ENCODE data around the gene FBLN7. TPM values are rescaled to one million over a fixed set of nuclear protein-coding genes. Genes with fewer than 3 reads are reported as not detected.

The FBLN7 gene
- total RNA-seq, 1 donor from 2014 or later: not detected

DNA sequence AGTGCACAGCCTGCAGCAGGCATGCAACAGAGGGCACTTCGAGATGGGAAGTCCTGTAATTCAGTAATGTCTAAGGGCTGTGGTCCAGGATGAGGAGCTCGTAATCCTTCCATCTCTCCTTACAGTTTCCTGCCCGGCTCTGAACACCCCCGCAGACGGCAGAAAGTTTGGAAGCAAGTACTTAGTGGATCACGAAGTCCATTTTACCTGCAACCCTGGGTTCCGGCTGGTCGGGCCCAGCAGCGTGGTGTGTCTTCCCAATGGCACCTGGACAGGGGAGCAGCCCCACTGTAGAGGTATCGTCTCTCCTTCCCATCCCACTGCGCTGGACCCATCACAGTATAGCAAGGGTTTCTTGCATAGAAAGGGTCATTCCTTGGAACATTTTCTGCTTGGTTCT is 26.7 kb downstream of the FBLN7 start:
- no peak for TF ChIP-seq CTCF (IDR thresholded peaks at IDR 0.05; ENCODE audit: insufficient read depth, low read depth, low read length)
- TF ChIP-seq EZH2 (IDR thresholded peaks at IDR 0.05; ENCODE audit: insufficient read depth, low read length): no peak

GRCh38 chr2:112165296-112165695 is 27.1 kb downstream of the FBLN7 start:
- Histone ChIP-seq H3K27me3 (ENCODE audit: insufficient read depth, low read length) (peaks cover 2% of the 10 kb centered on the region), H3K9ac (ENCODE audit: low read length) (no peak overlapping the region), H3K27ac (ENCODE audit: low read depth, low read length) (no peak overlapping the region), H3K9me3 (ENCODE audit: insufficient read depth, low read depth, low read length) (no peaks in the 10 kb centered on the region), H2AFZ (ENCODE audit: low read depth, low read length) (no peak overlapping the region), H3K4me1 (ENCODE audit: insufficient read depth, low read length) (no peaks in the 10 kb centered on the region), H3K4me2 (ENCODE audit: low read length) (no peak overlapping the region), H3K4me3 (ENCODE audit: insufficient read depth, low read depth, low read length) (no peak overlapping the region), H3K36me3 (ENCODE audit: insufficient read depth, low read length) (no peaks in the 10 kb centered on the region), H4K20me1 (ENCODE audit: insufficient read depth, low read length) (no peaks in the 10 kb centered on the region), H3K79me2 (ENCODE audit: insufficient read depth, low read length) (no peaks in the 10 kb centered on the region)
- no peak overlapping the region for H3K27ac Mint-ChIP-seq (ENCODE audit: unreplicated experiment)
- peaks cover 5% of the 10 kb centered on the region for H3K4me1 Mint-ChIP-seq (ENCODE audit: low read depth, unreplicated experiment)
- TF ChIP-seq CTCF (IDR thresholded peaks at IDR 0.05; ENCODE audit: insufficient read depth, low read depth, low read length): no peak
- TF ChIP-seq EZH2 (IDR thresholded peaks at IDR 0.05; ENCODE audit: insufficient read depth, low read length): no peak
- H3K9me3 Mint-ChIP-seq (ENCODE audit: unreplicated experiment): peaks cover under 1% of the 10 kb centered on the region
- FAIRE-seq (no peak), DNase-seq (ENCODE audit: low read depth) (no peak)
- H3K4me3 Mint-ChIP-seq (ENCODE audit: unreplicated experiment): no peak overlapping the region
- peaks cover 8% of the 10 kb centered on the region for H3K27me3 Mint-ChIP-seq (ENCODE audit: low read depth, unreplicated experiment)
- H3K36me3 Mint-ChIP-seq (ENCODE audit: low read depth, unreplicated experiment): no peaks in the 10 kb centered on the region

More for the DNA sequence above, 26.7 kb downstream of the FBLN7 start:
- H3K4me1 Mint-ChIP-seq (ENCODE audit: low read depth, unreplicated experiment): peaks cover 5% of the 10 kb centered on the region
- H3K79me2 ChIP-seq (ENCODE audit: insufficient read depth, low read length): no peaks in the 10 kb centered on the region
- peaks cover 2% of the 10 kb centered on the region for H3K27me3 ChIP-seq (ENCODE audit: insufficient read depth, low read length)
- no peaks in the 10 kb centered on the region for H3K9me3 ChIP-seq (ENCODE audit: insufficient read depth, low read depth, low read length)
- H3K4me3 Mint-ChIP-seq (ENCODE audit: unreplicated experiment): no peak overlapping the region
- FAIRE-seq: no peak
- H3K4me3 ChIP-seq (ENCODE audit: insufficient read depth, low read depth, low read length): no peak overlapping the region
- peaks cover 8% of the 10 kb centered on the region for H3K27me3 Mint-ChIP-seq (ENCODE audit: low read depth, unreplicated experiment)
- no peak overlapping the region for H2AFZ ChIP-seq (ENCODE audit: low read depth, low read length)
- no peak overlapping the region for H3K27ac Mint-ChIP-seq (ENCODE audit: unreplicated experiment)
- no peaks in the 10 kb centered on the region for H3K36me3 Mint-ChIP-seq (ENCODE audit: low read depth, unreplicated experiment)
- H4K20me1 ChIP-seq (ENCODE audit: insufficient read depth, low read length): no peaks in the 10 kb centered on the region
- H3K9me3 Mint-ChIP-seq (ENCODE audit: unreplicated experiment): peaks cover 1% of the 10 kb centered on the region
- H3K36me3 ChIP-seq (ENCODE audit: insufficient read depth, low read length): no peaks in the 10 kb centered on the region
- no peak overlapping the region for H3K4me2 ChIP-seq (ENCODE audit: low read length)
- H3K9ac ChIP-seq (ENCODE audit: low read length): no peak overlapping the region
- DNase-seq (ENCODE audit: low read depth): no peak
- no peaks in the 10 kb centered on the region for H3K4me1 ChIP-seq (ENCODE audit: insufficient read depth, low read length)
- H3K27ac ChIP-seq (ENCODE audit: low read depth, low read length): no peak overlapping the region

DNA sequence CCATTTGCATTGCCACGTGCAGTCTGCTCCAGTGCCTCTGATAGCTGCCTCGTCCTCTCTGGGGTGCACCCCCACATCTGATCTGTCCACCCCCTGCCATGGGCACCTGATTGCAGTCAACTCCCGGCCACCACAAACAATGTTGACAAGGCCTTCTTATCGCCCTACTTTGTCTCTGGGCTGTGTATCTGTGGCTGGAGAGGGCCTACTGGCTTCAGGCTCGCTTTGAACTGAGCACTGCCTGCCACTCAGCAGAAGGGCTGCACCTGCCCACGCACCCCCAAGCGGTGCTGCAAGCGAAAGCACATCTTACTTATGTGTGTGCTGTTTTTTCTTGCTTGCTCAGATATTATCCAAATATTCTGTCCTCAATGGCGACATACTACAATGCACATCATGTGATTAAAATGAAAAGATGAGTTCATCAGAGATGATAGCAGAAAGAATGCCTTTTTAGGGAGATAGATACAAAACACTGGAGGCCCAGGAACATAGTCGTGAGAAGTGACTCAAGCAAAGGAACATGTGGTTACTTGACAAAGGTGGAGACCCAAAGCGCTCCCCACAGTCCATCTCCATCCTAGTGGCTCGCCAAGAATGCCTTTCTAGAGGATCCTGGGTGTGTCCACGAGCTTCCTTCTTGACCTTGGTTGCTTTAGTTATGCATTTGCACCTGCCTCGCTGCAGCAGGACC is 28.8 kb downstream of the FBLN7 start:
- no peak for TF ChIP-seq EZH2 (IDR thresholded peaks at IDR 0.05; ENCODE audit: insufficient read depth, low read length)
- no peak for TF ChIP-seq CTCF (IDR thresholded peaks at IDR 0.05; ENCODE audit: insufficient read depth, low read depth, low read length)
- Mint-ChIP-seq H3K4me3 (ENCODE audit: unreplicated experiment) (no peak overlapping the region), H3K4me1 (ENCODE audit: low read depth, unreplicated experiment) (peaks cover 5% of the 10 kb centered on the region), H3K27ac (ENCODE audit: unreplicated experiment) (no peak overlapping the region), H3K36me3 (ENCODE audit: low read depth, unreplicated experiment) (no peaks in the 10 kb centered on the region), H3K9me3 (ENCODE audit: unreplicated experiment) (no peaks in the 10 kb centered on the region), H3K27me3 (ENCODE audit: low read depth, unreplicated experiment) (peaks cover 14% of the 10 kb centered on the region)
- Histone ChIP-seq H3K27me3 (ENCODE audit: insufficient read depth, low read length) (peaks cover 2% of the 10 kb centered on the region), H4K20me1 (ENCODE audit: insufficient read depth, low read length) (no peaks in the 10 kb centered on the region), H3K4me3 (ENCODE audit: insufficient read depth, low read depth, low read length) (no peak overlapping the region), H2AFZ (ENCODE audit: low read depth, low read length) (no peak overlapping the region), H3K4me1 (ENCODE audit: insufficient read depth, low read length) (no peaks in the 10 kb centered on the region), H3K27ac (ENCODE audit: low read depth, low read length) (no peak overlapping the region), H3K36me3 (ENCODE audit: insufficient read depth, low read length) (no peaks in the 10 kb centered on the region), H3K4me2 (ENCODE audit: low read length) (no peak overlapping the region), H3K9ac (ENCODE audit: low read length) (no peak overlapping the region), H3K9me3 (ENCODE audit: insufficient read depth, low read depth, low read length) (no peaks in the 10 kb centered on the region), H3K79me2 (ENCODE audit: insufficient read depth, low read length) (no peaks in the 10 kb centered on the region)
- no peak for DNase-seq (ENCODE audit: low read depth)
- FAIRE-seq: no peak

All from astrocyte (in vitro differentiated cells and primary cell).